Right ventricle myocardium inferior (tissue), 1 donor: ENCODE data around the gene LYPD5. TPM values are rescaled to one million over a fixed set of nuclear protein-coding genes. Genes with fewer than 3 reads are reported as not detected.
"Not testable (repeated sequence)": the region's sequence is repeated elsewhere in the genome, so short reads cannot be mapped to it uniquely, and the experiment has no call there.

ENCODE experiments used
- ATAC-seq: fragments of 200-7000 bp; cut with Tn5 transposase; one replicate; pipeline ENCODE4 v1.9.1; 2020; ENCODE audit warnings: mild to moderate bottlenecking, moderate library complexity
- DNase-seq: peaks from one replicate; pipeline ENCODE4 v3.0.0; 2021; ENCODE audit errors: missing footprints
- intact Hi-C: fragments of 100-400 bp; cut with DNase I; formaldehyde crosslinking; loops from one replicate; pipeline ENCODE4 v1.11.0; 2022
- total RNA-seq: library from RNA; stranded (reverse); fragmentation: NEBNext Ultra II Directional; extraction: Animal tissue kit (Norgen Biotek cat#: 25700); gene quantifications from one replicate; pipeline ENCODE4 v1.2.1, GENCODE V29; 2021
- donor health status: DM: no; HTN: yes; CAD: no; lungs with severe emphysema.

LYPD5 gene
- total RNA-seq, 1 donor from 2014 or later = 0.92 TPM

GRCh38 chr19:43765109-43765876 is 37.0 kb downstream of the LYPD5 start:
- DNase-seq (no peak), ATAC-seq (peak; percentile 51)
- intact Hi-C loops = no loop called here

GRCh38 chr19:43764684-43765083 is 37.6 kb downstream of the LYPD5 start:
- ATAC-seq = peak; percentile 21
- DNase-seq, intact Hi-C loops: not testable (repeated sequence)

- intact Hi-C loops = no loop called here
- ATAC-seq (no peak), DNase-seq (no peak)
These were observed 38.7 kb downstream of the LYPD5 start for GRCh38 chr19:43763473-43763939.

- ATAC-seq = no peak
- intact Hi-C loops = no loop called here
These were observed 39.4 kb downstream of the LYPD5 start for GRCh38 chr19:43762814-43763213.

GRCh38 chr19:43760941-43761340 is 41.3 kb downstream of the LYPD5 start:
- DNase-seq (no peak), ATAC-seq (no peak)
- intact Hi-C loops = no loop called here

More at GRCh38 chr19:43762814-43763213, 39.4 kb downstream of the LYPD5 start:
- no peak for DNase-seq

GRCh38 chr19:43759515-43759914 is 42.7 kb downstream of the LYPD5 start:
- ATAC-seq = no peak
- no peak for DNase-seq
- intact Hi-C loops = loop anchor here (10.0 kb wide), 1 partner anchor 175 kb away; the partner anchor contains the start of gene ZNF45

- DNase-seq (peak; percentile 90), ATAC-seq (peak; percentile 74)
- intact Hi-C loops = loop anchor here (2.0 to 10.0 kb wide), 2 partner anchors 87 to 179 kb away; partner anchors contain the start of gene ZNF45
These were observed 46.9 kb downstream of the LYPD5 start for GRCh38 chr19:43755256-43755801.

GRCh38 chr19:43754503-43755255 is 47.6 kb downstream of the LYPD5 start, which contains the start of gene SMG9:
Gene SMG9, minus strand, starts transcription at chr19:43754962. Its CDS starts 4,221 bp downstream, at chr19:43750741.
- peak; percentile 99 for DNase-seq

GRCh38 chr19:43754253-43754502 is 48.1 kb downstream of the LYPD5 start:
- DNase-seq (no peak), ATAC-seq (no peak)
- intact Hi-C loops = loop anchor here (2.0 to 10.0 kb wide), 2 partner anchors 85 to 181 kb away; partner anchors contain the start of gene ZNF45

More at GRCh38 chr19:43754503-43755255, 47.6 kb downstream of the LYPD5 start, which contains the start of gene SMG9:
- intact Hi-C loops = loop anchor here (2.0 to 10.0 kb wide), 2 partner anchors 86 to 180 kb away; partner anchors contain the start of gene ZNF45
- peak; percentile 96 for ATAC-seq

- intact Hi-C loops = loop anchor here (10.0 kb wide), 1 partner anchor 182 kb away; the partner anchor contains the start of gene ZNF45
- ATAC-seq (no peak), DNase-seq (no peak)
These were observed 49.9 kb downstream of the LYPD5 start for GRCh38 chr19:43752287-43752875.

- DNase-seq (no peak), ATAC-seq (no peak)
- intact Hi-C loops = loop anchor here (10.0 kb wide), 1 partner anchor 183 kb away; the partner anchor contains the start of gene ZNF45
These were observed 50.6 kb downstream of the LYPD5 start for GRCh38 chr19:43751466-43752220.

GRCh38 chr19:43749898-43750297 is 52.3 kb downstream of the LYPD5 start:
- DNase-seq (no peak), ATAC-seq (no peak)
- intact Hi-C loops = loop anchor here (10.0 kb wide), 1 partner anchor 185 kb away; the partner anchor contains the start of gene ZNF45

- ATAC-seq = no peak
- intact Hi-C loops = no loop called here
- DNase-seq = no peak
These were observed 53.1 kb downstream of the LYPD5 start for GRCh38 chr19:43749152-43749551.

- DNase-seq (no peak), ATAC-seq (no peak)
- intact Hi-C loops = no loop called here
These were observed 53.6 kb downstream of the LYPD5 start for GRCh38 chr19:43748685-43749084.

- no peak for ATAC-seq
- intact Hi-C loops = no loop called here
- DNase-seq = no peak
These were observed 54.0 kb downstream of the LYPD5 start for GRCh38 chr19:43748205-43748594.

- no peak for DNase-seq
- intact Hi-C loops = no loop called here
- ATAC-seq = no peak
These were observed 54.6 kb downstream of the LYPD5 start for GRCh38 chr19:43747557-43748204.
